ENCODE measurements around the gene SORCS2.

DNA sequence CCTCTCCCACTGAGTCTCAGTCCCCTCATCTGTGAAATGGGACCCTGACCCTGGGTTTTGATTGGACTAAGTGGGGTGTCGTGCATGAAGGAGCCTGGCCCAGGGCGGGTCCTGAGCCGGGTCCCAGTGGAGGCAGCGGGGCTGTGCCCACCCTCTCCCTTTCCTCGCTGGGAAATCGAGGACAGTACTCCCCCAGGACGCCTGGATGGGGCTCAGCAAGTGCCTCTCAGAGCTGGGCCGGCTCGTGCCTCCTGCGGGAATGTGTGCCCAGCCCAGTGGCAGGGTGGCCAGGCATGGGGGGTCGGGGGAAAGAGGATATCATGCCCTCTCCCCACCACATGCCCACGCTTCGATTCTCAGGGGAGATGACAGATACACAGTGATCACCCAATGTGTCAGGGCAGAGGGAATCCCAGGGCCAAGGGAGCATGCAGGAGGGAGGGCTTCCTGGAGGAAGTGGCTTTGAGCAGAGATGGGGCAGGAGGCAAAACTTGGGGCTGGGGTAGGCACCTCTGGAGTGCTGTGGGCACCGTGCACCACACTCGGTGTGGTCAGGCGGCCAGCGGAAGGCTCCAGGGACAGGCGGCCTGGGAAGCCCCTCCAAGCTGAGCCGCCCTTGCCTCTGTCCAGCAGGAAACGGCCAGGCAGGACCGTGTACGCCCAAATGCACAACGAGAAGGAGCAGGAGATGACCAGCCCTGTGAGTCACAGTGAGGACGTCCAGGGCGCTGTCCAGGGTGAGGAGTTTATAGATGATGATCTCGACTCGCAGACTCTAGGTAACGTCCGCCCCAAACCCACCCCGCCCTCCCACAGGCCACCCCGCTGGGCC, 544.3 kb downstream of the SORCS2 start:
- TF ChIP-seq CTCF (IDR thresholded peaks at IDR 0.05) (no peak), POLR2A (IDR thresholded peaks at IDR 0.05) (no peak)

Data from breast epithelium (tissue), 3 donors.